ENCODE data around the gene GNRHR.
A peak's percentile ranks its signal among the peaks of the same experiment; 100 is the strongest.
"Not testable (repeated sequence)": the region's sequence is repeated elsewhere in the genome, so short reads cannot be mapped to it uniquely, and the experiment has no call there.

Gene GNRHR

GRCh38 chr4:67727124-67727850 lies 26.9 kb downstream of the GNRHR start:
- DNase-seq (ENCODE audit: low spot score) = no peak

- DNase-seq (ENCODE audit: low spot score) = peak; percentile 10
These were observed 28.2 kb downstream of the GNRHR start for GRCh38 chr4:67725981-67726380.

DNA sequence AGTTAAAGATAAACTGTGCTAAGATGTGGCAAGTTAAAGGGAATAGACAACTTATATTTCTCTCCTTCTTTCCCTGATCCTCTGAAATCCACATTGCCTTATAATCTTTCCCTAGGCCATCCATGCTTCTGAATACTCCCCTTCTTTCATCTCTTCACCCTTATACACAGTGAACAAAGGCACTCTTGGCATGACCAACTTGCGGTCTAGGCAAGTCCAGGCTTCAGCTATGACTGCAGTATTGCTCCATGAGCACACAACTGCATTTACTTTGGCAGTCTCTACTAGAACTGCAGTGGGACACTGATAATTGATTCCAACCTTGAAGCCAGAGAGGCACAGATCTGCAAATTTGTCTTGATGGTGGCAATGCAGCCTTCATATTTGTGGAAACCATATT lies 29.1 kb downstream of the GNRHR start:
- no peak for DNase-seq (ENCODE audit: low spot score)

GRCh38 chr4:67723949-67724348 lies 30.2 kb downstream of the GNRHR start:
- DNase-seq (ENCODE audit: low spot score) = peak; percentile 20

GRCh38 chr4:67723341-67723740 lies 30.8 kb downstream of the GNRHR start:
- no peak for DNase-seq (ENCODE audit: low spot score)

GRCh38 chr4:67721770-67722597 lies 32.2 kb downstream of the GNRHR start:
- no peak for DNase-seq (ENCODE audit: low spot score)

DNA sequence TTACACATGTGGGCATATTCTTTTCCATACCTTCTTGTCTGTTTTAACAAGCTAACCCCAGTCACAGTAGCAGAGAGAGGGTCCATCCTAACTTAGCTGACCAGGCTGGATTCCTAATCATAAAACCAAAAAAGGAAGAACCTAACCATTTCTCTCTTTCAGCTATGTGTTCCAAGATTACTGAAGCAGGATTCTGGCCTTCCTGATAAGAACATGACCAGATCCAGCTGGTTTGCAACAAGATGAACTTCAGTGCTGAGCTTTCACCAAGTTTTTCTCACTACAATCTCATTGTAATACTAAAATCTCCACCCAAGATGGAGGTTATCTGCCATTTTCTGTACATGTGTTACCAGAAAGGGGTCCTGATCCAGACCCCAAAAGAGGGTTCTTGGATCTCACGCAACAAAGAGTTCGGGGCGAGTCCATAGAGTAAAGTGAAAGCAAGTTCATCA lies 32.8 kb downstream of the GNRHR start:
- no peak for DNase-seq (ENCODE audit: low spot score)

DNA sequence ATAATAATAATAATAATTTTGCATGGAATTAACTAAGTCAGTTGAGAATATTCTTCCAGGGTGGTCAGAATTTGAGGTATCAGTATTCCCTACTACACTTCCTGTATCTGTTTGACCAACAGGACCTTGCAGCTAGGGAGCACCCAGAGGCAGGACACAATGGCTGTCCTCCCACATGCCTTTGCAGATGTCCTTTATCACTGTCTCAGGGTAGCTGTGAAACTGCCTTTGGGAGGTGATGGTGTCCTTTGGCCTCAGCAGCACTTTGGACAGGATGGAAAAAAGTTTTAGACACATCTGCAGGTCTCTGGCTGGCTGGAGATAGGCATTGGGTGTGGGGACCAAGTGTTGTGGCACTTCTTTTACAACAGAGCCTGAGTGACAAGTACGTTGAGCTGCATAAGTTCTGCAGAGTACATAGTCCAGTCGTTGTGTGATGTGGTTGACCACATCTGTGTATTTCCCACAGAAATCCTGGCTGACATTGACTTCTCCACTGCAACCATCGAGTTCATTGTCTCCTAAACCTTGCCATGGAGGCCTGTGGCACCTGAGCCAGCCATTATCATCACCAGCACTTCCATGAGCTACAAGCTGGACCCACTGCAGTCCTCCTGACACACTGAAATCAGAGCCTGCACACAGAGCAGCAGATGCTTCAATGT lies 34.1 kb downstream of the GNRHR start:
- DNase-seq (ENCODE audit: low spot score) = no peak

- no peak for DNase-seq (ENCODE audit: low spot score)
These were observed 35.3 kb downstream of the GNRHR start for GRCh38 chr4:67718848-67719247.

- no peak for DNase-seq (ENCODE audit: low spot score)
These were observed 36.6 kb downstream of the GNRHR start for GRCh38 chr4:67717586-67717985.

- DNase-seq (ENCODE audit: low spot score) = no peak
These were observed 39.2 kb downstream of the GNRHR start for GRCh38 chr4:67714955-67715354.

- DNase-seq (ENCODE audit: low spot score) = no peak
These were observed 40.0 kb downstream of the GNRHR start for GRCh38 chr4:67714248-67714583.

DNA sequence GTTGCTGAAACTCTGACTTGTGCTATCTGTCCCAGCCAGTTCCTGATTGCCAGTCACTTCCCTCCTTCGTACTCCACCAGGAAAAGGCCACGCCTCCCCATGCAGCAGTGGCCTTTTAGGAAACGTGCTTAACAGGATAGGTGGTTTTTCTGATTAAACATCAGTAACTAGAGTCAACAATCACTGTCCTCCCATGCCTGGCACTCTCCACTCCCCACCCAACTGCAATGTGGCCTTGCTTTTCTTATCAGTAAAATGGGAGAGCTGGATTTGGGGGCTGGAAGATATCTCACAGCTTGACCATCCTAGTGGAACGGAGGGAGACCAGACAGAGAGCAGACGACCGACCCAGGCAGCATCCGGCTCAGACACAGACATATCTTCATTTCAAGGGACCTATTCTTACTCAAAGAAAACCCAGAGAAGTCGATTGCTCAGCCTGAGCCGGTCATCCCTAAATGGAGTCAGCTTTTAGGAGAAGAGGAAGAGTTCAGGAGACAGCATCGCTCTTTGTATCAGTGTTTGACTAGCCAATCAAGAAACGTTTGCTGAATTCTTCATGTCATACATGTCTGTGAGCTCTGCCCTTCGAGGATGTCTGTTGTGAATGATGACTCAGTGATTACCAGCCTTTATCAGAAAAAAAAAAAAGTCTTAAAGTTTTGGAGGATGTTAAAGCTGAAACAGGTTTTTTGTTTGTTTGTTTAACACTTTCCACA lies 40.5 kb downstream of the GNRHR start:
- DNase-seq (ENCODE audit: low spot score) = peak; percentile 21

DNA sequence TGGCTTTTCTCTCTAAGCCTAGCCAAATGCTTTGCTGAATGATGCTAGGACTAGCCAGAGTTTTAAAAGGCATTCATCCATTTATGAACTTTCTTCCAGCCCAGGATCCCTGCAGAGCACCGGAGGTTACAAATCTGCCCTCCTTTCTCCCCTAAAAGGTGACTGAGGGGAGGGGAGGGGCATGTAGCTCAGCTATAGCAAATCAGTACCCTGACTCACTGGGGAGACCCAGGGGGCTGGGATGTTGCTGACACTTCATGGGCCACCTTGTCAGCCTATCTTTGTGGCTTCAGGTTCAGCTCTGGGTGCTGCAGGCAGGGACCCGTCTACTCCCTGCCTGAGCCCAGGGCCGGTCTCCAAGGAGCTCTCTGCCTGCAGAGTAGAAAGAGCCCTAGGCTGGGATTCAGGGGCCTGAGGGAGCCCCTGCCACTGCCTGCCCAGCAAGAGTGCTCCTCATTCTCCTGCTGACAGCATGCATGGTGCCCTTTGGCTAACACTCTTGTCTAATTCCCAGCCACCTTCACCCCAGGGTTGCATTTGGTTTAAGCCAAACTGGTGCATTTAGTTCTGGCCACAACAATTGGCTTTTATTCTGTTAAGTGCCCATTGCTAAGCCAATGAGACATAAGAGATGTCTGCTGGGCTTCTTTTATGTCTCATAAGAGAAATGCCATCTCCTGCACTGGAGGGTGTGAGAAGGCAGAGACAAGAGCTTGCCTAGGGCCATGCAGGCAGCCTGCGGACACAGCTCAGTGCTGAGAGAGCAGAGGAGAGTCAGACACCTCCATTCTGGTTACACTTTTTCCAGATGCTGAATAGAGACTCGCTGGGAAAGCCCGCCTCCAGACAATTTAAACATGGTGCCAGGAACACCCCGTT lies 41.3 kb downstream of the GNRHR start:
- no peak for DNase-seq (ENCODE audit: low spot score)

DNA sequence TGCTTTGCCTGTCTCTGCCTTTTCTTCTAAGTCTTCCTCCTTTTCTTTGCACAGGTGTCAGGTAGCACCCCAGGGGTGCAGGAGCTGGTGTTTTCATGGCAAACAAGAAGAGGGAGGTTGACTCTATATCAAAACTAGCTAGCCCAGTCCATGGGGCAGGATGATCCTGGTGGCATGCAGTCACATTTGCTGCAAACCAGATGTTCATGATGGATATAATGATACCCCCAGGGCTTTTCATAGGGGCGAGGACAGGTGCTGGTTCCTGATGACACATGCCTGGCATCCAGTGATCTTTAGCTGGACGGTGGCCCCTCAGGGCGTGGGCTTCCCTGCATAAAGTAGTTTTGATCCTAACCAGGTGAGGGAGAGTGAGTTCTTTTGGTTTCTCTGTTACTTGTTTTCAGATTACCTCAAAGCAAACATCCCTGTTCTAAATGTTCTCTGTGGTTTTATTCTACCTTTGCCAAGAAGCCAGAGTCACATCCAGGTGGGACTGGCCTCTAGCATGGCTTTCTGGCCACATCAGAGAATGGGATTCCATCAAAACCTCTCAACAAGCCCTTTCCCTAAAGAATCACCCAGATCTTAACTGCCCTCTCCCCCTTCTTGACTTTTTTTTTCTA lies 42.1 kb downstream of the GNRHR start:
- DNase-seq (ENCODE audit: low spot score) = no peak

DNA sequence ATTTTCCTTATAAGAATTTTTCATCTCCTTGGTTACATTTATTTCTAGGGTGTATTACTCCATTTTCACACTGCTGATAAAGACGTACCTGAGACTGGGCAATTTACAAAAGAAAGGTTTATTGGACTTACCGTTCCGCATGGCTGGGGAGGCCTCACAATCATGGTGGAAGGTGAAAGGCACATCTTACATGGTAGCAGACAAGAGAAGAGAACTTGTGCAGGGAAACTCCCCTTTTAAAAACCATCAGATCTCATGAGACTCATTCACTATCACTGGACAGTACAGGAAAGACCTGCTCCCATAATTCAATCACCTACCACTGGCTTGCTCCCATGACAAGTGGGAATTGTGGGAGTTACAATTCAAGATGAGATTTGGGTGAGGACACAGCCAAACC lies 47.5 kb downstream of the GNRHR start:
- DNase-seq (ENCODE audit: low spot score) = not testable (repeated sequence)

DNA sequence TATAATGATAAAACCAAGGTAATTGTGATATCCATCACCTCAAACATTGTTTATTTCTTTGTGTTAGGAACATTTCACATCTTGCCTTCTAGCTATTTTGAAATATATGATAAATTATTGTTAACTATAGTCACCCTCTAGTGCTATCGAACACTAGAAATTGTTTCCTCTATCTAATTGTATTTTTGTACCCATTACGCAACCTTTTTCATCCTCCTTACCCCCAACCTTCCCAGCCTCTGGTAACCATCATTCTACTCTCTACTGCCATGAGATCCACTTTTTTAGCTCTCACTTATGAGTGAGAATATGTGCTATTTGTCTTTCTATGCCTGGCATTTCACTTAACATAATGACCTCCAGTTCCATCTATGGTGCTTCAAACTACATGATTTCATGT lies 49.3 kb downstream of the GNRHR start:
- no peak for DNase-seq (ENCODE audit: low spot score)

GRCh38 chr4:67702166-67702565 lies 52.0 kb downstream of the GNRHR start:
- DNase-seq (ENCODE audit: low spot score) = no peak

- DNase-seq (ENCODE audit: low spot score) = no peak
These were observed 52.7 kb downstream of the GNRHR start for GRCh38 chr4:67701517-67701850.

- DNase-seq (ENCODE audit: low spot score) = peak; percentile 98
These were observed 53.3 kb downstream of the GNRHR start, which contains the start of gene UBA6 for GRCh38 chr4:67700738-67701516. Gene UBA6 (minus strand): TSS chr4:67701155. CDS start chr4:67701119, 36 bp downstream.
